Progenitor cell of endocrine pancreas (in vitro differentiated cells): Measurements from ENCODE around the gene ITM2C. TPM values are rescaled to one million over a fixed set of nuclear protein-coding genes. Genes with fewer than 3 reads are reported as not detected.

ENCODE experiments used
- DNase-seq: peaks from one replicate; pipeline ENCODE4 v3.0.0; 2021; ENCODE audit warnings: low spot score; ENCODE audit not compliant: unreplicated experiment
- H3K27ac Mint-ChIP-seq: 2 replicates; pipeline ENCODE4 v1.8.0; 2021; ENCODE audit warnings: mild to moderate bottlenecking, moderate library complexity, mixed read lengths
- H3K27me3 Mint-ChIP-seq: 2 replicates; pipeline ENCODE4 v1.8.0; 2021; ENCODE audit warnings: mixed read lengths
- H3K36me3 Mint-ChIP-seq: 2 replicates; pipeline ENCODE4 v1.8.0; 2022; ENCODE audit warnings: mixed read lengths; ENCODE audit not compliant: insufficient read depth
- H3K4me1 Mint-ChIP-seq: 2 replicates; pipeline ENCODE4 v1.8.0; 2021; ENCODE audit warnings: low read depth, mixed read lengths
- H3K4me3 Mint-ChIP-seq: 2 replicates; pipeline ENCODE4 v1.8.0; 2021; ENCODE audit warnings: low read depth, mild to moderate bottlenecking, moderate library complexity, mixed read lengths
- H3K9me3 Mint-ChIP-seq: 2 replicates; pipeline ENCODE4 v1.8.0; 2021; ENCODE audit warnings: low read depth, mixed read lengths
- CTCF ChIP-seq: fragments of 200-600 bp; sonication (generic); IDR thresholded peaks from one replicate; pipeline ENCODE4 v1.5.0; 2021; ENCODE audit warnings: antibody characterized with exemption, mild to moderate bottlenecking; ENCODE audit not compliant: unreplicated experiment
- total RNA-seq: library from RNA; stranded (reverse); gene quantifications from 2 replicates; pipeline ENCODE4 v1.2.1, GENCODE V29; 2021

ITM2C gene
- total RNA-seq, 1 donor from 2014 or later, result 169 TPM

- no peak for TF ChIP-seq CTCF
- DNase-seq, result no peak
- no peaks in the 10 kb centered on the region for H3K9me3 Mint-ChIP-seq
- H3K4me3 Mint-ChIP-seq, result no peak overlapping the region
- no peak overlapping the region for H3K27ac Mint-ChIP-seq
- no peaks in the 10 kb centered on the region for H3K27me3 Mint-ChIP-seq
- peaks cover 12% of the 10 kb centered on the region for H3K36me3 Mint-ChIP-seq
- peaks cover 18% of the 10 kb centered on the region for H3K4me1 Mint-ChIP-seq
These were observed 9.7 kb downstream of the ITM2C start for GRCh38 chr2:230874456-230874855.

- H3K27ac Mint-ChIP-seq, result no peak overlapping the region
These were observed 10.1 kb downstream of the ITM2C start for GRCh38 chr2:230874876-230875275.

GRCh38 chr2:230875347-230876315, 10.9 kb downstream of the ITM2C start:
- Mint-ChIP-seq H3K4me3 (no peak overlapping the region), H3K36me3 (peaks cover 16% of the 10 kb centered on the region), H3K27me3 (no peaks in the 10 kb centered on the region), H3K27ac (no peak overlapping the region), H3K9me3 (no peaks in the 10 kb centered on the region), H3K4me1 (peaks cover 8% of the 10 kb centered on the region)
- TF ChIP-seq CTCF, result no peak
- DNase-seq, result no peak

More at GRCh38 chr2:230874876-230875275, 10.1 kb downstream of the ITM2C start:
- H3K27me3 Mint-ChIP-seq, result no peaks in the 10 kb centered on the region
- H3K36me3 Mint-ChIP-seq, result peaks cover 14% of the 10 kb centered on the region
- H3K4me3 Mint-ChIP-seq, result no peak overlapping the region
- DNase-seq, result no peak
- no peaks in the 10 kb centered on the region for H3K9me3 Mint-ChIP-seq
- H3K4me1 Mint-ChIP-seq, result peaks cover 15% of the 10 kb centered on the region
- TF ChIP-seq CTCF, result no peak

GRCh38 chr2:230877116-230877758, 12.5 kb downstream of the ITM2C start:
- Mint-ChIP-seq H3K27me3 (no peaks in the 10 kb centered on the region), H3K36me3 (peaks cover 20% of the 10 kb centered on the region), H3K9me3 (no peaks in the 10 kb centered on the region), H3K4me3 (no peak overlapping the region), H3K4me1 (no peaks in the 10 kb centered on the region), H3K27ac (no peak overlapping the region)
- TF ChIP-seq CTCF, result no peak
- DNase-seq, result no peak

- no peaks in the 10 kb centered on the region for H3K27me3 Mint-ChIP-seq
- peaks cover 20% of the 10 kb centered on the region for H3K36me3 Mint-ChIP-seq
- H3K9me3 Mint-ChIP-seq, result no peaks in the 10 kb centered on the region
- no peaks in the 10 kb centered on the region for H3K4me1 Mint-ChIP-seq
- H3K27ac Mint-ChIP-seq, result no peak overlapping the region
- no peak for DNase-seq
- no peak overlapping the region for H3K4me3 Mint-ChIP-seq
- TF ChIP-seq CTCF, result no peak
These were observed 13.2 kb downstream of the ITM2C start for GRCh38 chr2:230877759-230878598.
